Neuronal stem cell (in vitro differentiated cells): ENCODE data around the gene POLR1A.
A peak's percentile ranks its signal among the peaks of the same experiment; 100 is the strongest.

ENCODE experiments used
- DNase-seq: peaks from one replicate; pipeline ENCODE4 v3.0.0-alpha.2; 2013; ENCODE audit warnings: low spot score
- H2AFZ ChIP-seq: one replicate; pipeline ENCODE4 v1.6.1; 2013; ENCODE audit warnings: mild to moderate bottlenecking, low read length, inconsistent platforms
- H2AK5ac ChIP-seq: 2 replicates; pipeline ENCODE4 v1.6.1; 2013; ENCODE audit warnings: low read depth, mild to moderate bottlenecking, inconsistent platforms, low read length, moderate library complexity, mixed read lengths
- H2BK120ac ChIP-seq: 2 replicates; pipeline ENCODE4 v1.6.1; 2013; ENCODE audit warnings: low read depth, mild to moderate bottlenecking, inconsistent platforms, low read length, moderate library complexity, mixed read lengths
- H2BK12ac ChIP-seq: one replicate; pipeline ENCODE4 v1.6.1; 2013; ENCODE audit warnings: low read length, inconsistent platforms
- H2BK15ac ChIP-seq: 2 replicates; pipeline ENCODE4 v1.6.1; 2013; ENCODE audit warnings: mild to moderate bottlenecking, low read length, inconsistent platforms, mixed read lengths
- H2BK5ac ChIP-seq: one replicate; pipeline ENCODE4 v1.6.1; 2013; ENCODE audit warnings: inconsistent platforms, mild to moderate bottlenecking, low read length, moderate library complexity
- H3K14ac ChIP-seq: one replicate; pipeline ENCODE4 v1.6.1; 2013; ENCODE audit warnings: low read length, inconsistent platforms
- H3K18ac ChIP-seq: 2 replicates; pipeline ENCODE4 v1.6.1; 2013; ENCODE audit warnings: low read length, inconsistent platforms
- H3K23ac ChIP-seq: 2 replicates; pipeline ENCODE4 v1.6.1; 2013; ENCODE audit warnings: low read depth, mild to moderate bottlenecking, mixed read lengths, low read length, inconsistent platforms; ENCODE audit not compliant: poor library complexity
- H3K27ac ChIP-seq: replicated peaks from 3 replicates; pipeline ENCODE4 v1.5.1; 2013; ENCODE audit warnings: low read length, inconsistent platforms
- H3K27me3 ChIP-seq, 3 experiments: 2 replicates each; pipeline ENCODE4 v1.6.1; 2013; ENCODE audit warnings: low read length in 3 of 3, mild to moderate bottlenecking in 2 of 3, inconsistent platforms in 1 of 3, low read depth in 1 of 3, mixed read lengths in 1 of 3, moderate library complexity in 1 of 3; ENCODE audit not compliant: control insufficient read depth in 3 of 3, insufficient read depth in 3 of 3
- H3K36me3 ChIP-seq, 2 donors: replicated peaks in 1 of 2; 2 replicates each; pipeline ENCODE4 v1.6.1; 2013; ENCODE audit warnings: low read length in 2 of 2; ENCODE audit not compliant: control insufficient read depth in 2 of 2, insufficient read depth in 2 of 2
- H3K4ac ChIP-seq: 2 replicates; pipeline ENCODE4 v1.6.1; 2013; ENCODE audit warnings: inconsistent platforms, mild to moderate bottlenecking, low read length, moderate library complexity
- H3K4me1 ChIP-seq, 2 donors: 1 replicate in 1 of 2; 2 replicates in 1 of 2; pipeline ENCODE4 v1.6.1; 2013; ENCODE audit warnings: low read length in 2 of 2, low read depth in 1 of 2; ENCODE audit not compliant: control insufficient read depth in 2 of 2, insufficient read depth in 1 of 2
- H3K4me2 ChIP-seq: one replicate; pipeline ENCODE4 v1.6.1; 2013; ENCODE audit warnings: mild to moderate bottlenecking, low read length, inconsistent platforms; ENCODE audit not compliant: insufficient read depth, poor library complexity, severe bottlenecking
- H3K4me3 ChIP-seq, 2 donors: 2 replicates each; pipeline ENCODE4 v1.5.1; 2013; ENCODE audit warnings: low read length in 2 of 2, mild to moderate bottlenecking in 2 of 2, inconsistent platforms in 1 of 2, moderate library complexity in 1 of 2
- H3K79me1 ChIP-seq: one replicate; pipeline ENCODE4 v1.6.1; 2013; ENCODE audit warnings: low read depth, mild to moderate bottlenecking, inconsistent platforms, low read length, moderate library complexity
- H3K9ac ChIP-seq: one replicate; pipeline ENCODE4 v1.6.1; 2013; ENCODE audit warnings: mild to moderate bottlenecking, low read depth, low read length, inconsistent platforms; ENCODE audit not compliant: poor library complexity
- H3K9me3 ChIP-seq, 2 donors: replicated peaks in 1 of 2; 2 replicates each; pipeline versions ENCODE3 to v1.6.1; 2013; ENCODE audit warnings: low read length in 2 of 2, mild to moderate bottlenecking in 2 of 2, inconsistent platforms in 1 of 2, low read depth in 1 of 2, mixed read lengths in 1 of 2, moderate library complexity in 1 of 2; ENCODE audit not compliant: control insufficient read depth in 2 of 2, insufficient read depth in 1 of 2
- H4K8ac ChIP-seq: one replicate; pipeline ENCODE4 v1.6.1; 2013; ENCODE audit warnings: low read depth, mild to moderate bottlenecking, inconsistent platforms, low read length, moderate library complexity
- H4K91ac ChIP-seq: one replicate; pipeline ENCODE4 v1.6.1; 2013; ENCODE audit warnings: low read length, low read depth, mild to moderate bottlenecking, inconsistent platforms; ENCODE audit not compliant: poor library complexity
- WGBS, 2 donors: extraction: QIAGEN DNeasy Blood & Tissue Kit; methylation state at CpG; one replicate each; pipeline ENCODE4 v1.1.7; 2013; ENCODE audit warnings: missing lambda C conversion rate in 2 of 2, mixed read lengths in 1 of 2; ENCODE audit not compliant: insufficient read length in 2 of 2, insufficient replicate concordance in 1 of 2; ENCODE audit errors: extremely low coverage in 2 of 2; 5-methylcytosine and 5-hydroxymethylcytosine counted together

Gene POLR1A

GRCh38 chr2:86049529-86049928 lies 56.2 kb downstream of the POLR1A start:
- H3K4me3 ChIP-seq: no peak overlapping the region
- H3K27me3 ChIP-seq: no peaks in the 10 kb centered on the region
- H2AFZ ChIP-seq: no peak overlapping the region
- no peak overlapping the region for H2BK12ac ChIP-seq
- no peak for DNase-seq
- no peak overlapping the region for H4K8ac ChIP-seq
- no peak overlapping the region for H3K14ac ChIP-seq
- no peak overlapping the region for H2BK120ac ChIP-seq
- no peak overlapping the region for H2BK15ac ChIP-seq
- no peak overlapping the region for H3K27ac ChIP-seq
- no peak overlapping the region for H3K18ac ChIP-seq
- H3K4me1 ChIP-seq: no peaks in the 10 kb centered on the region
- H2AK5ac ChIP-seq: no peak overlapping the region
- no peak overlapping the region for H3K23ac ChIP-seq
- no peaks in the 10 kb centered on the region for H3K79me1 ChIP-seq
- no peak overlapping the region for H3K4ac ChIP-seq
- WGBS, 2 donors: no CpG with 5 or more reads among the region's 1 CpG
- peaks cover 58 to 97% of the 10 kb centered on the region in 2 donors for H3K36me3 ChIP-seq
- H3K9me3 ChIP-seq: no peaks in the 10 kb centered on the region
- H3K4me2 ChIP-seq: no peak overlapping the region
- H4K91ac ChIP-seq: no peak overlapping the region
- no peak overlapping the region for H2BK5ac ChIP-seq
- no peak overlapping the region for H3K9ac ChIP-seq

GRCh38 chr2:86048888-86049287 lies 56.8 kb downstream of the POLR1A start:
- Histone ChIP-seq H2BK5ac (no peak overlapping the region), H3K9ac (no peak overlapping the region), H3K4me3 (no peak overlapping the region), H2BK15ac (no peak overlapping the region), H3K23ac (no peak overlapping the region), H3K36me3 (peaks cover 60 to 97% of the 10 kb centered on the region in 2 donors), H3K27me3 (no peaks in the 10 kb centered on the region), H3K4me2 (no peak overlapping the region), H3K4me1 (no peaks in the 10 kb centered on the region), H3K9me3 (no peaks in the 10 kb centered on the region), H2AFZ (no peak overlapping the region), H3K79me1 (no peaks in the 10 kb centered on the region), H3K18ac (no peak overlapping the region), H2BK120ac (no peak overlapping the region), H3K14ac (no peak overlapping the region), H4K8ac (no peak overlapping the region), H3K4ac (no peak overlapping the region), H4K91ac (no peak overlapping the region), H2AK5ac (no peak overlapping the region), H3K27ac (no peak overlapping the region), H2BK12ac (no peak overlapping the region)
- WGBS, 2 donors: no CpG with 5 or more reads among the region's 11 CpGs
- DNase-seq: no peak

- Histone ChIP-seq H3K4me1 (no peaks in the 10 kb centered on the region), H2AFZ (no peak overlapping the region), H3K27ac (no peak overlapping the region), H3K23ac (no peak overlapping the region), H2BK15ac (no peak overlapping the region), H4K8ac (no peak overlapping the region), H3K36me3 (peaks cover 60 to 97% of the 10 kb centered on the region in 2 donors), H2BK120ac (no peak overlapping the region), H2BK5ac (no peak overlapping the region), H2AK5ac (no peak overlapping the region), H3K4me2 (no peak overlapping the region), H3K9ac (no peak overlapping the region), H3K79me1 (no peaks in the 10 kb centered on the region), H3K4ac (no peak overlapping the region), H2BK12ac (no peak overlapping the region), H3K18ac (no peak overlapping the region), H3K27me3 (no peaks in the 10 kb centered on the region), H4K91ac (no peak overlapping the region), H3K4me3 (peak overlapping the region in 1 of 2 donors; percentile 24), H3K9me3 (no peaks in the 10 kb centered on the region), H3K14ac (no peak overlapping the region)
- DNase-seq: no peak
- WGBS, 2 donors: no CpG with 5 or more reads among the region's 3 CpGs
Observed at GRCh38 chr2:86048383-86048701, 57.3 kb downstream of the POLR1A start.

- H2BK12ac ChIP-seq: no peak overlapping the region
- no peaks in the 10 kb centered on the region for H3K4me1 ChIP-seq
- H2BK120ac ChIP-seq: no peak overlapping the region
- DNase-seq: no peak
- no peaks in the 10 kb centered on the region for H3K27me3 ChIP-seq
- no peaks in the 10 kb centered on the region for H3K79me1 ChIP-seq
- no peak overlapping the region for H3K27ac ChIP-seq
- H4K8ac ChIP-seq: no peak overlapping the region
- no peak overlapping the region for H2AK5ac ChIP-seq
- no peak overlapping the region for H3K9ac ChIP-seq
- H3K14ac ChIP-seq: no peak overlapping the region
- no peak overlapping the region for H2BK5ac ChIP-seq
- H3K23ac ChIP-seq: no peak overlapping the region
- H3K4ac ChIP-seq: no peak overlapping the region
- no peak overlapping the region for H2AFZ ChIP-seq
- no peaks in the 10 kb centered on the region for H3K9me3 ChIP-seq
- peaks cover 57 to 97% of the 10 kb centered on the region in 2 donors for H3K36me3 ChIP-seq
- no peak overlapping the region for H2BK15ac ChIP-seq
- no peak overlapping the region for H3K18ac ChIP-seq
- no CpG with 5 or more reads among the region's 8 CpGs for WGBS, 2 donors
- no peak overlapping the region for H4K91ac ChIP-seq
- H3K4me3 ChIP-seq: no peak overlapping the region
- no peak overlapping the region for H3K4me2 ChIP-seq
Observed at GRCh38 chr2:86047575-86048382, 57.9 kb downstream of the POLR1A start.
